ENCODE measurements around the gene MAPK8.

MAPK8 gene

DNA sequence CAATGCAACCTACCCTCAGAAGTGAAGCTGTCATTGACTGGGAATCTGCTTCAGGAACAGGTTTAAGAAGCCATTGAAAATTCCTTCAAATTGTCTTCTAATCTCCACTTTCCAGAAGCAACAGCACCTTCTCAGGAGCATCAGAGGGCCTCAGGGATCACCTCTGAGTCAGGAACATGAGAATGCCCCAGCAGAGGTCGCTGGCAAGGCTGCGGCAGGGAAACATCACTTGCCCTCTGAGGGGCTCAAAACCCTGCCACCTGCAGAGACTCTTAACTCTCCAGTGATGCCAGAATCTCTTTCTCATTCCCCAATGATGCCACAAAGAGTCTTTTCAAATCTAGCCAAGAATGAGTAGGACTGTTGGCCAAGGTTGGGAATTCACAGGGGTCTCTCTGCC is 5.9 kb upstream of the MAPK8 start:
- TF ChIP-seq EZH2 (optimal IDR thresholded peaks at IDR 0.05; ENCODE audit: low read depth, low read length): no peak
- TF ChIP-seq, protein P1, sequence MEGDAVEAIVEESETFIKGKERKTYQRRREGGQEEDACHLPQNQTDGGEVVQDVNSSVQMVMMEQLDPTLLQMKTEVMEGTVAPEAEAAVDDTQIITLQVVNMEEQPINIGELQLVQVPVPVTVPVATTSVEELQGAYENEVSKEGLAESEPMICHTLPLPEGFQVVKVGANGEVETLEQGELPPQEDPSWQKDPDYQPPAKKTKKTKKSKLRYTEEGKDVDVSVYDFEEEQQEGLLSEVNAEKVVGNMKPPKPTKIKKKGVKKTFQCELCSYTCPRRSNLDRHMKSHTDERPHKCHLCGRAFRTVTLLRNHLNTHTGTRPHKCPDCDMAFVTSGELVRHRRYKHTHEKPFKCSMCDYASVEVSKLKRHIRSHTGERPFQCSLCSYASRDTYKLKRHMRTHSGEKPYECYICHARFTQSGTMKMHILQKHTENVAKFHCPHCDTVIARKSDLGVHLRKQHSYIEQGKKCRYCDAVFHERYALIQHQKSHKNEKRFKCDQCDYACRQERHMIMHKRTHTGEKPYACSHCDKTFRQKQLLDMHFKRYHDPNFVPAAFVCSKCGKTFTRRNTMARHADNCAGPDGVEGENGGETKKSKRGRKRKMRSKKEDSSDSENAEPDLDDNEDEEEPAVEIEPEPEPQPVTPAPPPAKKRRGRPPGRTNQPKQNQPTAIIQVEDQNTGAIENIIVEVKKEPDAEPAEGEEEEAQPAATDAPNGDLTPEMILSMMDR (IDR thresholded peaks at IDR 0.05; ENCODE audit: low read length): no peak
- TF ChIP-seq EZH2phosphoT487 (IDR thresholded peaks at IDR 0.05; ENCODE audit: low read length): no peak
- no peak for DNase-seq

DNA sequence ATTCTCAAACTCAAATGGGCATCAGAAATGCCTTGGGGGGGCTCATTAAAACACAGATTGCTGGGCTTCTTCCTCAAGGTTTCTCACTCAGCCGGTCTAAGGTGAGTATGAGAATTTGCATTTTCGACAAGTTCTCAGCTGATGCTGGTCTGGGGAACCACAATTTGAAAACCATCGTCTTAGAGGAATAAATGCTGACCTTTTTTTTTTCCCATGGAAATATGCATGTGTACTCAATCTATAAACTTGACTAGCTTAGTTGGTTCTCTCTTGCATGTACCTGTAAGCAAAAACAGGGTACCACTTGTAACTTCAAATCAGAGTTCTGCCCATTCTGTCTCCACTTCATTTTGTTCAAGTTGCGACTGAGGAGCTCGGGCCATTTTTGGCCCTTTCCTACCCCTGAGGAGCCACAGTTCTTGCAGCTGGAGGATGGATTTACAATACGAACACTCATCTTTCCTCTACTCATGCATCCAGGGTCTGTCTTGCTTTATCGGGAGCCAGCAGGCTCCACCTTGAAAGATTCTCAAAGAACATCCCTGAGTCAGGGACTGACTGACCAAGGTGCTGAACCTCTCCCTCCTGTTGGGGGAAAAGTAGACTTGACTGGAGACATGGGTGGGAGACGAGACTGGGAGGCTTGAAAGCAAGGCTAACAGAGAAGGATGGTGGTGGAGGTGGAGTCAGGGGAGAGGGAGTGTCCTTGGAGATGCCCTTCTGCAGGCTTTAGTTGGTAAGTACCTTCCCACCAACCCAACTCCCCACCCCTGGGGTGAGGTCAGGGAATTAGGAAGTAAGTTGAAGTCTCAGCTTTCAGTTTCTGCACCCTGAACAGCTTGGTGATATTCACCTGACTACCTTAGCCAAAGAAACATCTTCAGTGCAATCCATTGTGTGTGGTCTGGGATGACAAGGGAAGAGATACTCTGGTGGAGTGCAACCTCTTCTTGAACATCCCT is 3.7 kb upstream of the MAPK8 start:
- Histone ChIP-seq H4K20me1 (ENCODE audit: insufficient read depth, low read length) (no peaks in the 10 kb centered on the region), H3K27me3 (replicated peaks; ENCODE audit: insufficient read depth, low read length) (no peaks in the 10 kb centered on the region), H3K9me3 (replicated peaks; ENCODE audit: insufficient read depth, low read length) (no peaks in the 10 kb centered on the region), H3K9ac (ENCODE audit: low read length) (no peak overlapping the region), H3K27ac (ENCODE audit: low read length) (no peak overlapping the region), H2AFZ (ENCODE audit: low read length) (0 out of 2 replicates have a peak overlapping the region, but pooled peaks have one; percentile 8), H3K79me2 (ENCODE audit: low read length) (peaks cover 9% of the 10 kb centered on the region), H3K4me3 (ENCODE audit: low read length) (no peak overlapping the region), H3K4me2 (ENCODE audit: low read depth, low read length) (0 out of 2 replicates have a peak overlapping the region, but pooled peaks have one; percentile 20), H3F3A (ENCODE audit: insufficient read depth, low read length) (no peaks in the 10 kb centered on the region), H3K36me3 (replicated peaks; ENCODE audit: insufficient read depth, low read length) (no peaks in the 10 kb centered on the region), H3K9me2 (replicated peaks; ENCODE audit: insufficient read depth, low read length) (no peaks in the 10 kb centered on the region), H3K4me1 (ENCODE audit: low read length) (peaks cover 17% of the 10 kb centered on the region)
- TF ChIP-seq EZH2phosphoT487 (IDR thresholded peaks at IDR 0.05; ENCODE audit: low read length) (no peak), EZH2 (optimal IDR thresholded peaks at IDR 0.05; ENCODE audit: low read depth, low read length) (no peak)
- TF ChIP-seq, protein P1 (IDR thresholded peaks at IDR 0.05; ENCODE audit: low read length): no peak
- DNase-seq: peak; percentile 31

More for the DNA sequence above, 5.9 kb upstream of the MAPK8 start:
- Histone ChIP-seq H3K4me1 (ENCODE audit: low read length) (peaks cover 13% of the 10 kb centered on the region), H3K27ac (ENCODE audit: low read length) (no peak overlapping the region), H4K20me1 (ENCODE audit: insufficient read depth, low read length) (no peaks in the 10 kb centered on the region), H3K27me3 (replicated peaks; ENCODE audit: insufficient read depth, low read length) (no peaks in the 10 kb centered on the region), H2AFZ (ENCODE audit: low read length) (no peak overlapping the region), H3K4me2 (ENCODE audit: low read depth, low read length) (no peak overlapping the region), H3K4me3 (ENCODE audit: low read length) (no peak overlapping the region), H3K36me3 (replicated peaks; ENCODE audit: insufficient read depth, low read length) (no peaks in the 10 kb centered on the region), H3K9ac (ENCODE audit: low read length) (no peak overlapping the region), H3F3A (ENCODE audit: insufficient read depth, low read length) (no peaks in the 10 kb centered on the region), H3K9me3 (replicated peaks; ENCODE audit: insufficient read depth, low read length) (no peaks in the 10 kb centered on the region), H3K79me2 (ENCODE audit: low read length) (no peaks in the 10 kb centered on the region), H3K9me2 (replicated peaks; ENCODE audit: insufficient read depth, low read length) (no peaks in the 10 kb centered on the region)

DNA sequence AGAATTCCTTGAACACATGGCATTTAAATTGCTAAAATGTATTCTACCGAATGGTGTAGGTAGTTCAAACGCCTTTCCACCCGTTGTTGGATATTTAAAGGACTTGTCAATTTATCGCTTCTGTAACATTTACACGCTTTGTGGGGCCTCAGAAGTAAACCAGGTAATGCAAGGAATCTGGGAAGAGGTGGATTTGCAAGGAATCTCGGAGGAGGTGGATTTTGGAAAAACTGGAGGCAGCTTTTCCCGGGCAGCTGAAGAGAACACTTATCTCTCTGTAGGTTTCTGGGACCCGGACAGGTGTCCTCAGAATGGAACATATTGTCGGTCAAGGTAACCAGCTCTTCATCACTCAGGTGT is 592 bp upstream of the MAPK8 start:
- H3F3A ChIP-seq (ENCODE audit: insufficient read depth, low read length): no peaks in the 10 kb centered on the region
- no peaks in the 10 kb centered on the region for H3K9me3 ChIP-seq (replicated peaks; ENCODE audit: insufficient read depth, low read length)
- no peak for DNase-seq
- 0 out of 2 replicates have a peak overlapping the region, but pooled peaks have one; percentile 1 for H3K9ac ChIP-seq (ENCODE audit: low read length)
- TF ChIP-seq EZH2phosphoT487 (IDR thresholded peaks at IDR 0.05; ENCODE audit: low read length): no peak
- TF ChIP-seq, protein P1 (IDR thresholded peaks at IDR 0.05; ENCODE audit: low read length): no peak
- no peak for TF ChIP-seq EZH2 (optimal IDR thresholded peaks at IDR 0.05; ENCODE audit: low read depth, low read length)
- 0 out of 2 replicates have a peak, but pooled peaks cover 6% of the 10 kb centered on the region for H4K20me1 ChIP-seq (ENCODE audit: insufficient read depth, low read length)
- H3K4me2 ChIP-seq (ENCODE audit: low read depth, low read length): peak overlapping the region; percentile 46; the same call in 1 of the 2 replicates
- H3K4me1 ChIP-seq (ENCODE audit: low read length): peaks cover 22% of the 10 kb centered on the region
- no peak overlapping the region for H3K27ac ChIP-seq (ENCODE audit: low read length)
- H3K36me3 ChIP-seq (replicated peaks; ENCODE audit: insufficient read depth, low read length): no peaks in the 10 kb centered on the region
- H3K9me2 ChIP-seq (replicated peaks; ENCODE audit: insufficient read depth, low read length): no peaks in the 10 kb centered on the region
- H2AFZ ChIP-seq (ENCODE audit: low read length): peak overlapping the region; percentile 73
- peaks cover 37% of the 10 kb centered on the region for H3K79me2 ChIP-seq (ENCODE audit: low read length)
- no peaks in the 10 kb centered on the region for H3K27me3 ChIP-seq (replicated peaks; ENCODE audit: insufficient read depth, low read length)
- H3K4me3 ChIP-seq (ENCODE audit: low read length): peak overlapping the region; percentile 46; the same call in 1 of the 2 replicates

Data from MM.1S (cell line).